Bone marrow (tissue), 2 donors: ENCODE measurements around the gene CFAP126.
"Not testable (repeated sequence)": the region's sequence is repeated elsewhere in the genome, so short reads cannot be mapped to it uniquely, and the experiment has no call there.

Experiments used
- DNase-seq, 2 donors: peaks; one replicate each; lab custom pipeline; 2025; lab: John Stamatoyannopoulos, UW

Gene CFAP126, protein sequence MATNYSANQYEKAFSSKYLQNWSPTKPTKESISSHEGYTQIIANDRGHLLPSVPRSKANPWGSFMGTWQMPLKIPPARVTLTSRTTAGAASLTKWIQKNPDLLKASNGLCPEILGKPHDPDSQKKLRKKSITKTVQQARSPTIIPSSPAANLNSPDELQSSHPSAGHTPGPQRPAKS

DNA sequence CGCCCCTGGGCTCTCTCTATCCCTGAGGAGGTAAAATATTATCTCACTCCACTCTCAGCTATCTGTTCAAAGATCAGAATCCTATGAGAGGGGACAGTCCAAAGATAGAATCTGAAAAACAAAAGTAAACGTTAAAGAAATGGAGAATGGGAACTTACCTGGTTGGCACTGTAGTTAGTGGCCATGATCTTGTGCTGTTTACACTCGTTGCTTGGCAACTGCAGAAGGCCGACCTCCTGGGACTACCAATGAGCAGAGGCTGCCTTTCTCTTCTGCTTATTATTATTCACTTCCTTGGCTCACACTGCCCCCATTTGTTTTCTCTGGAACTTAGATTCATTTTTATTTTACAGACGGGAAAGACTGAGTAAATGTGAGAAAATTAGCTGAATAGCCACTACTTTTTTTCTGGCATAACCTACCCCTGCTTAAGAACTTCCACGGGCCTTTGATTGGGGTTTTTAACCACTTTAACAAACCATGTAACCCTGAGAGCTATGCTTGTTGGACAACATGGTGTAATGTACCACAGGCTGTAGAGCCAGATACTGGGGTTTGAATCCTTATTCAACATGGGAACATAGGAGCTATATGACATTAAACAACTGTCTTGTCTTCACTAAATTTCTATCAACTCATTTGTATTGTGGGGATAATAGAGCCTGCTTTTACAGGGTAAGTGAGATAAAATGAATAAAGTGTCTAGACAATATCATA lies at the start of gene CFAP126:
Gene CFAP126, minus strand, starts transcription at position 193 of the 717 bp plus-strand sequence. Its CDS starts 8 bp downstream, at position 185.
- peak in 1 of 2 donors; percentile 37 for DNase-seq

DNA sequence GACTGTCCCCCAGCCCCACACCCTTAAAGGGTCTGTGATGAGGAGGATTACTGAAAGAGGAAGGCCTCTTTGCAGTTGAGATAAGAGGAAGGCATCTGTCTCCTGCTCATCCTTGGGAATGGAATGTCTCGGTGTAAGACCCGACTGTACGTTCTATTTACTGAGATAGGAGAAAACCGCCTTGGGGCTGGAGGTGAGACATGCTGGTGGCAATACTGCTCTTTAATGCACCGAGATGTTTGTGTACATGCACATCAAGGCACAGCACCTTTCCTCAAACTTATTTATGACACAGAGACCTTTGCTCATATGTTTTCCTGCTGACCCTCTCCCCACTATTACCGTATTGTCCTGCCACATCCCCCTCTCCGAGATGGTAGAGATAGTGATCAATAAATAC lies 45.4 kb upstream of the CFAP126 start:
- not testable (repeated sequence) for DNase-seq

DNA sequence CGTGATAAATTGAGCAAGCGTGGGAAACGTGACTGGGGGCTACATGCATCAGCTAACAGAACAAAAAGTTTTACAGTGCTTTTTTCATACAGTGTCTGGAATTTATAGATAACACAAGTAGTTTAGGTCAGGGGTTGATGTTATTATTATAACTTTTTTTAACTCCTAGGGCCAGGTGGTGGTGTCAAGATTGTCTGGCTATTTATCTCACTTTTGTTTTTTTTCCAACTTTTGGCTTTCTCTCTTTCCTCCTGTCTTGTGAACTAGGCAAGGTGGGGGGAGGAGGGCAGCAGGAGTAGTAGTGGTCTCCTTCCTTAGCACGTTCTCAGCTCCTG lies 42.9 kb upstream of the CFAP126 start:
- DNase-seq, result not testable (repeated sequence)

DNA sequence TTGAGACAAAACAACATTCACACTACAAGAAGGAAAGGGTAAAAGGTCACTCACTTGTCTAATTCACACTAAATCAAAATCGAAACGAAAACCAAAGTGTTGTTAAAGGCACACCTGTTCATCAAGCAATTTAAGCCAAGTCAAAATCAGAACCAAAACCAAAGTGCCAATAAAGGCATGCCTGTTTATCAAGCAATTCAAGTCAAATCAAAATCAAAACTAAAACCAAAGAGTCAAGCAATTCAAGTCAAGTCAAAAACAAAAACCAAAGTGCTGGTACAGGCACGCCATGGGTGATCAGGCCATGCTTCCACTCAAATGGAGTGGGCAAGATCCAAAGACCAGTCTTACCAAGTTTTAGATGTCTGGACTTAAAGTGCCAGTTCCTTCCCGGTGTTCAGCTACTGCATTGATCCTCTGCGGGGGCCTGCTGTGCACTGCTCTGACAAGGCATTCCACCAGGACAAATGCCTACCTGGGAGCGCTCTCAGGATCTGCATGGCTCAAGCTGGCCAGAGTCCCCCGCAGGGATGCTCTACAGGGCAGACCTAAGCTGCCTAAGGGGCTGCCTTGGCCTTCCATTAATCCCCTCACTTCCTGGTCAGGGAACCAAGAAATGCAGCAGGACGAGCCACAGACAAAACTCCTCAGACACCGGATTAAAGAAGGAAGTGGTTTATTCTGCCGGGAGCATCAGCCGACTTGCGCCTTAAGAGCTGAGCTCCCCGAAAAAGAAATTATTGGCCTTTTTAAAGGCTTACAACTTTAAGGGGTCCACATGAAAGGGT lies 42.4 kb upstream of the CFAP126 start:
- not testable (repeated sequence) for DNase-seq

DNA sequence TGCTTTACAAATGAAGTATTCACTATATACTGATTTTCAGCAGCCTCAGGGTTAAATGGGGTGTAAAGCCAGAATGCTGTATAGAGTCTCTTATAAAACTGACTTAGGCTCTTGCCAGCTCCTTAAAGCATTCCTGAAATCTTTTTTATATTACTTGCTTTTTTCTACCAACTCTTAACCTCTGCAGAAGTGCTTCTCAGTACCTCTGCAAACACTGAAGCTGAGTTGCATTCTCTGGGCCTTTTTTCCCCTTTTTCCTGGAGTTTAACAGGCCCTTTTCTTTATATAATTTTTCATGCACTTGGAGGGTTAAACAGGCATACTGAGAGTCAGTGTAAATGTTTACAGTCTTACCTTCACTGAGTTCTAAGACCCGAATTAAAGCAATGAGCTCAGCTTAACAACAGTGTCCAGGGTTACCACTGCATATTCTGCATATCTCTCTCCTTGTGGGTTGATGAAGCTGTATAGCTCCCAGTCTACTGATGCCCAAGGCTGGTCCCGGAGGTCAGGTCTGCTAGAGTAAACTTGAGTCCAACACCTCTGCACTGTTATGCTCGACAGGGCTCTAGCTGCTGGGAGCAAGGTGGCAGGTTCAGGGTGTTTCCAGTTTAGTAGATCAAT lies 40.9 kb upstream of the CFAP126 start:
- no peak for DNase-seq

- DNase-seq, result no peak
Measured at GRCh38 chr1:161407451-161407985, 39.8 kb upstream of the CFAP126 start.

GRCh38 chr1:161406551-161406950 lies 38.9 kb upstream of the CFAP126 start:
- DNase-seq, result not testable (repeated sequence)

GRCh38 chr1:161404051-161404597 lies 36.4 kb upstream of the CFAP126 start:
- DNase-seq, result no peak

GRCh38 chr1:161402446-161402845 lies 34.8 kb upstream of the CFAP126 start:
- no peak for DNase-seq

- DNase-seq, result peak; percentile 86 to 94
Measured at GRCh38 chr1:161399257-161399998, 31.8 kb upstream of the CFAP126 start.

DNA sequence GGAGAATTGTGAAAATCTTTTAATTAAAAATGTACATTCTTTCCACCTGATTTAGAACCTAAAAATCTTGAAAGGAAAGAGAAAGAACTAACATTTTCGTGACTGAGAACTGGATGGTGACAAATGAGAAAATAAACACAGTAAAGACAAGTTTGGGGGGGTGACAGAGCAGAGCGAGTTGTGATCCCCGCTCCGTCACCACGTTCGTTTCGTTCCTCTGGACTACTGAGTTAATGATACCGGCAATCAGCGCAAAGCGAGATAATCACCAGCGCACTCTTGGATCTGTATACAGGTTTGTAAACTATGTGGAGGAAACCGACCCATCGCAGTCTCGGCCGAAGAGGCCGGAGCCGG lies 31.2 kb upstream of the CFAP126 start:
- no peak for DNase-seq

DNA sequence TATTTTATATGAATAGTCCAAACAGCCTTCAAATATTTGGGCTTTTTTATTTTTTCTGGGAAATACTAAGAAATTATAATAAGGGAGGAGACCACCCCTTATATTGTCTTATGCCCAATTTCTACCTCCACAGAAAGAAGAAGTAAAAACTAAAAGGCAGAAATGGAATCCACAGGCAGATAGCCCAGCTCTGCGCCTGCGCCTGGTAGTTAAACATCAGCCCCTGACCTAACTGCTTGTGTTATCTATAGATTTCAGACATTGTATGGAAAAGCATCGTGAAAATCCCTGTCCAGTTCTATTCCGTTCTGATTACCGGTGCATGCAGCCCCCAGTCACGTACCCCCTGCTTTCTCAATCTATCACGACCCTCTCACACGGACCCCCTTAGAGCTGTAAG lies 29.4 kb upstream of the CFAP126 start:
- DNase-seq, result not testable (repeated sequence)

GRCh38 chr1:161393151-161393550 lies 25.5 kb upstream of the CFAP126 start:
- DNase-seq, result no peak

- no peak for DNase-seq
Measured at GRCh38 chr1:161391611-161392010, 23.9 kb upstream of the CFAP126 start.

DNA sequence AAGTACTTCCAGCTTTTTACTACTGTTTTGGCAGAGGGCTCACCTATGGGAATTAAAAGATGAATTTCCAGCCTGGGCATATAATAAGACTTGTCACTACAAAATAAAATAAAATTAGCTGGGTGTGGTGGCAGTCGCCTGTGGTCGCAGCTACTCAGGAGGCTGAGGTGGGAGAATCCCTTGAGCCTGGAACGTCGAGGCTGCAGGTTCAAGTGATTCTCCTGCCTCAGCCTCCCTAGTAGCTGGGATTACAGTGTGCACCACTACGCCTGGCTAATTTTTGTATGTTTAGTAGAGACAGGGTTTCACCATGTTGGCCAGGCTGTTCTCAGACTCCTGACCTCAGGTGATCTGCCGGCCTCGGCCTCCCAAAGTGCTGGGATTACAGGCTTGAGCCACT lies 23.5 kb upstream of the CFAP126 start:
- DNase-seq, result not testable (repeated sequence)

- DNase-seq, result no peak
Measured at GRCh38 chr1:161390559-161390858, 22.8 kb upstream of the CFAP126 start.

- DNase-seq, result peak; percentile 94 to 97
Measured at GRCh38 chr1:161389691-161390558, 22.2 kb upstream of the CFAP126 start.

- not testable (repeated sequence) for DNase-seq
Measured at GRCh38 chr1:161389158-161389557, 21.5 kb upstream of the CFAP126 start.

DNA sequence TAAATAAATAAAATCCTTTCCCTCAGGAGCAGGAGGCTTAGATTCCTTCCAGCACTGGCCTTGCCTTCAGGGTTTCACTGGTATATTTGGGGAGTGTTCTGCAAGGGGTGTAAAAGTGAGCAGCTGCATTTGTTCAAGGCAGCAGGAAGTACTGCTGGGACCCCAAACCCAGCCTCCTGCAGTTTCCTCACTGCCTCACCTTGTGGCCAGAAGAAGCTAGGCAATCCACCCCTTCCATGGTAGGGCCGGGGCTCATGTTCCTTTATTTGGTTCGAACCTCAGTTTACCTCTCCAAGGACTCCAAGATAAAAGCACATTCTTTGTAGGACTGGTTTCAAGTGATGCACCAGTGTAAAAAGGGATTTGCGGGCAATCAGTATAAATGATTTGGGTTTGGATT lies 21.0 kb upstream of the CFAP126 start:
- DNase-seq, result no peak

- peak in 1 of 2 donors; percentile 52 for DNase-seq
Measured at GRCh38 chr1:161382214-161383019, 14.7 kb upstream of the CFAP126 start.
